Trophoblast cell (in vitro differentiated cells and primary cell): ENCODE data around the gene UPK3BL1.
"Not testable (repeated sequence)": the region's sequence is repeated elsewhere in the genome, so short reads cannot be mapped to it uniquely, and the experiment has no call there.

Experiments
- DNase-seq, 2 donors: peaks; one replicate each; pipeline ENCODE4 v3.0.0-alpha.2; 2016
- H2AFZ ChIP-seq: 2 replicates; pipeline ENCODE4 v1.6.1; 2013; ENCODE audit warnings: low read length, moderate library complexity, mild to moderate bottlenecking; ENCODE audit not compliant: insufficient read depth, poor library complexity
- H2AK5ac ChIP-seq: 2 replicates; pipeline ENCODE4 v1.6.1; 2013; ENCODE audit warnings: mild to moderate bottlenecking, low read length
- H2BK120ac ChIP-seq: 2 replicates; pipeline ENCODE4 v1.6.1; 2013; ENCODE audit warnings: low read length, mild to moderate bottlenecking, moderate library complexity; ENCODE audit not compliant: insufficient read depth, poor library complexity
- H2BK12ac ChIP-seq: 2 replicates; pipeline ENCODE4 v1.6.1; 2013; ENCODE audit warnings: mild to moderate bottlenecking, low read length, moderate library complexity
- H2BK5ac ChIP-seq: 2 replicates; pipeline ENCODE4 v1.6.1; 2013; ENCODE audit warnings: low read length, low read depth, moderate library complexity, mild to moderate bottlenecking; ENCODE audit not compliant: poor library complexity
- H3K14ac ChIP-seq: 2 replicates; pipeline ENCODE4 v1.6.1; 2013; ENCODE audit warnings: mild to moderate bottlenecking, low read length
- H3K18ac ChIP-seq: 2 replicates; pipeline ENCODE4 v1.6.1; 2013; ENCODE audit warnings: mild to moderate bottlenecking, low read length
- H3K23ac ChIP-seq: 2 replicates; pipeline ENCODE4 v1.6.1; 2013; ENCODE audit warnings: low read length
- H3K27ac ChIP-seq: 2 replicates; pipeline ENCODE4 v1.5.1; 2013; ENCODE audit warnings: low read depth, mild to moderate bottlenecking, inconsistent platforms, low read length, moderate library complexity
- H3K27me3 ChIP-seq: 2 replicates; pipeline ENCODE4 v1.6.1; 2013; ENCODE audit warnings: inconsistent platforms, mild to moderate bottlenecking, low read length, moderate library complexity; ENCODE audit not compliant: insufficient read depth
- H3K36me3 ChIP-seq, 2 experiments: 1 replicate in 1 of 2; 2 replicates in 1 of 2; pipeline ENCODE4 v1.6.1; 2013; ENCODE audit warnings: low read length in 2 of 2, mild to moderate bottlenecking in 2 of 2, moderate library complexity in 1 of 2; ENCODE audit not compliant: insufficient read depth in 2 of 2, control insufficient read depth in 1 of 2
- H3K4ac ChIP-seq: 2 replicates; pipeline ENCODE4 v1.6.1; 2013; ENCODE audit warnings: low read depth, mild to moderate bottlenecking, low read length, moderate library complexity
- H3K4me1 ChIP-seq, 2 experiments: 1 replicate in 1 of 2; 2 replicates in 1 of 2; pipeline ENCODE4 v1.6.1; 2013; ENCODE audit warnings: low read length in 2 of 2, mild to moderate bottlenecking in 2 of 2, moderate library complexity in 1 of 2; ENCODE audit not compliant: insufficient read depth in 2 of 2, control insufficient read depth in 1 of 2
- H3K4me2 ChIP-seq: 2 replicates; pipeline ENCODE4 v1.6.1; 2013; ENCODE audit warnings: inconsistent platforms, mild to moderate bottlenecking, low read length, moderate library complexity
- H3K4me3 ChIP-seq: 2 replicates; pipeline ENCODE4 v1.5.1; 2013; ENCODE audit warnings: mild to moderate bottlenecking, low read depth, low read length, inconsistent platforms
- H3K79me1 ChIP-seq: one replicate; pipeline ENCODE4 v1.6.1; 2013; ENCODE audit warnings: low read length
- H3K79me2 ChIP-seq: 2 replicates; pipeline ENCODE4 v1.6.1; 2013; ENCODE audit warnings: low read length, mild to moderate bottlenecking; ENCODE audit not compliant: control insufficient read depth, insufficient read depth, poor library complexity
- H3K9ac ChIP-seq: 2 replicates; pipeline ENCODE4 v1.6.1; 2013; ENCODE audit warnings: mild to moderate bottlenecking, low read length
- H3K9me3 ChIP-seq: 2 replicates; pipeline ENCODE4 v1.6.1; 2013; ENCODE audit warnings: low read depth, mild to moderate bottlenecking, control low read depth, inconsistent platforms, low read length; ENCODE audit not compliant: insufficient read depth
- H4K12ac ChIP-seq: 2 replicates; pipeline ENCODE4 v1.6.1; 2013; ENCODE audit warnings: low read depth, mild to moderate bottlenecking, low read length, moderate library complexity
- H4K8ac ChIP-seq: 2 replicates; pipeline ENCODE4 v1.6.1; 2013; ENCODE audit warnings: low read depth, mild to moderate bottlenecking, low read length, moderate library complexity
- H4K91ac ChIP-seq: one replicate; pipeline ENCODE4 v1.6.1; 2013; ENCODE audit warnings: low read depth, mild to moderate bottlenecking, low read length, moderate library complexity
- WGBS: extraction: QIAGEN DNeasy Blood & Tissue Kit; methylation state at CpG from one replicate; pipeline ENCODE4 v1.1.7; 2013; ENCODE audit warnings: missing lambda C conversion rate; ENCODE audit not compliant: insufficient read length, insufficient coverage; ENCODE audit errors: extremely low coverage; 5-methylcytosine and 5-hydroxymethylcytosine counted together

Gene UPK3BL1

DNA sequence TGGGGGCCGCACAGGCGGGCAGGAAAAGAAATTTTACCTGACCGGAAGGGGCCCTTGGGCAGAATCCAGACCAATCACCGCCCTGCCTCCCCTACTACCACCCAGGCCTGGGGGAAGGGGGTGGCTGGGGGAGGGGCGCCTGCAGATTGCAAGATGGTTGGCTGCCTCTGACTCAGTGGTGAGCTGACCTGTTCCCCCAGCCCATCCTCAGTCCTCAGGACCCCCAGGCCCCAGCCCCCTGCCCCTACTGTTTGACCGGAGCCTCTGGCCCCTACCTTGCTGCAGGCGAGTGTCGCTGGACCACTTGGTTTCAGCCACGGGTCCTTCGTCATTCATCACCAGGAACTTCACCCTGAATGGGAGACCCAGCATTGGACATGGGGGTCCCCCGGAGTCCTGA is 3.7 kb downstream of the UPK3BL1 start:
- not testable (repeated sequence) for H2BK12ac ChIP-seq, H3K4me2 ChIP-seq, H3K79me2 ChIP-seq, H3K4ac ChIP-seq, H3K14ac ChIP-seq, H2BK5ac ChIP-seq, H4K8ac ChIP-seq, H3K4me1 ChIP-seq, H3K27ac ChIP-seq, H3K23ac ChIP-seq, H2BK120ac ChIP-seq, H3K4me3 ChIP-seq, H4K91ac ChIP-seq, H3K79me1 ChIP-seq, H2AFZ ChIP-seq, H2AK5ac ChIP-seq, H3K27me3 ChIP-seq, H3K36me3 ChIP-seq, H4K12ac ChIP-seq, H3K18ac ChIP-seq, H3K9ac ChIP-seq, H3K9me3 ChIP-seq, DNase-seq
- no CpG with 5 or more reads among the region's 11 CpGs for WGBS

- not testable (repeated sequence) for H4K91ac ChIP-seq, H2AK5ac ChIP-seq, H3K9me3 ChIP-seq, H3K4me1 ChIP-seq, H3K9ac ChIP-seq, H3K23ac ChIP-seq, H2BK12ac ChIP-seq, DNase-seq, H3K4me3 ChIP-seq, H3K14ac ChIP-seq, H2BK5ac ChIP-seq, H3K79me2 ChIP-seq, H3K79me1 ChIP-seq, H2BK120ac ChIP-seq, H3K4ac ChIP-seq, H3K27ac ChIP-seq, H4K8ac ChIP-seq, H3K4me2 ChIP-seq, H3K27me3 ChIP-seq, H4K12ac ChIP-seq, H3K18ac ChIP-seq, H2AFZ ChIP-seq, H3K36me3 ChIP-seq
- whole genome bisulfite sequencing, result no CpG with 5 or more reads among the region's 13 CpGs
These were observed 5.6 kb downstream of the UPK3BL1 start for GRCh38 chr7:102636956-102637355.

DNA sequence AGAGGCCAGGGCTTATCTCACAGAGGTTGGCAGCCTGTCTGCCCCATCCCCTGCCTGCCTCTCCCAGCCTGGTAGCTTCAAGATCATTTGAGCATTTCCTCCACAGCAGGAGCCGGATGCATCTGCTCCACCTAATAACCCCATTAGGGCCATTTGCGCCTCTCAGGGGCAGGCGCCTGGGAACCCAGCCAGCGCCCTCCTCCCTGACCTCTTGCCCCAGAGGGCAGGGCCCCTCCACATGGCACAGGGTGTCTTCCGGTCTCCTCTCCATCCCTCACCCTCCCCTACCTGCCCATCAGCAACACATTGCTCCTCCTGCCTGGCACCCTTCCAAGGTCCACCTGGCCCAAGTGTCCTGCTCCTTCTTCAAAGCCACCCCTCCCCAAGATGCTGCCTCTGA is 7.2 kb downstream of the UPK3BL1 start:
- not testable (repeated sequence) for H4K8ac ChIP-seq, H3K14ac ChIP-seq, H2BK12ac ChIP-seq, H3K36me3 ChIP-seq, H3K4me3 ChIP-seq, H2AK5ac ChIP-seq, H3K4ac ChIP-seq, H3K9ac ChIP-seq, H3K27me3 ChIP-seq, H3K4me2 ChIP-seq, H3K79me2 ChIP-seq, H4K91ac ChIP-seq, H2BK5ac ChIP-seq, H3K4me1 ChIP-seq, DNase-seq, H2BK120ac ChIP-seq, H2AFZ ChIP-seq, H3K23ac ChIP-seq, H3K27ac ChIP-seq, H4K12ac ChIP-seq, H3K18ac ChIP-seq, H3K9me3 ChIP-seq, H3K79me1 ChIP-seq
- no CpG with 5 or more reads among the region's 5 CpGs for WGBS

DNA sequence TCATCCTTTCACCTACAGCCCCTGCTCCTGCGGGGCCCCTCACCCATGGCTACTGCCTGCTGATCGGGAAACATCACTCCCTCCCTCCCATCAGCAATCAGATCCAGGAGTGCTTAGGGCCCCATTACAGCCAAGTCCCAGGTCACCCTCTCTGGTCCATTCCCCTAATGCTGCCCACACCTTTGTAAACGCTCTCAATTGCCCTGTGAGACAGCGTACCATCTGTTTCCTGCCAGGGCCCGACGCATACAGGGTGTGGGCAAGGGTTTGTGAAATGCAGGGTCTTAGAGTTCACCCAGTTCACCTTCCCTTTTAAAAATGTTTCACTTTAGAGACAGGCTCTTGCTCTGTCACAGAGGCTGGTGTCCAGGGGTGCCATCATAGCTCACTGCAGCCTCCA is 8.3 kb downstream of the UPK3BL1 start:
- H3K27me3 ChIP-seq, H2AK5ac ChIP-seq, H3K4me2 ChIP-seq, DNase-seq, H3K4ac ChIP-seq, H3K79me2 ChIP-seq, H2AFZ ChIP-seq, H3K23ac ChIP-seq, H3K4me3 ChIP-seq, H4K8ac ChIP-seq, H2BK120ac ChIP-seq, H4K12ac ChIP-seq, H3K27ac ChIP-seq, H3K79me1 ChIP-seq, H3K9me3 ChIP-seq, H3K14ac ChIP-seq, H3K4me1 ChIP-seq, H2BK5ac ChIP-seq, H3K36me3 ChIP-seq, H3K18ac ChIP-seq, H4K91ac ChIP-seq, H2BK12ac ChIP-seq, H3K9ac ChIP-seq: not testable (repeated sequence)
- WGBS, result no CpG with 5 or more reads among the region's 6 CpGs
